GM18526 (cell line): Measurements from ENCODE around the gene PKP4.

Experiments used
- POLR2A ChIP-seq: IDR thresholded peaks from 3 replicates; pipeline ENCODE4 v1.6.1; 2011; ENCODE audit not compliant: insufficient read length; ENCODE audit errors: extremely low read depth

The PKP4 gene

GRCh38 chr2:158491072-158491471 lies 34.3 kb downstream of the PKP4 start:
- no peak for TF ChIP-seq POLR2A

- no peak for TF ChIP-seq POLR2A
Observed at GRCh38 chr2:158493458-158493857, 36.7 kb downstream of the PKP4 start.

DNA sequence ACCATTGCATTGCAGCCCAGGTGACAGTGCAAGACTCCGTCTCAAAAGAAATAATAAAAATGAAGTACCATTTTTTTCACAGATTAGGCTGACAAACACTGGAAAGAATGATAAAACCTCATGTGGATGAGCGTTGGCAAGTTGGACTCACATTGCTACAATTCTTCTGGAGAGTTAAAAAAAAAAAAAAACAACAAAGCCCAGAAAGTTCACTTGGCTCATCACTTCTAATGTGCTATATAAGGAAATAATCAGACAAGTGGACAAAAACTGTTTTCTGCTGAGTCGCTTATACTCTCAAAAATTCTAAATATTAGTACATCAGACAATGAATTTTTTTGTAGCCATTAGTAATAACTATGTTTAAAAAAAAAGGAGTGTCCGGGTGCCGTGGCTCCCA lies 38.4 kb downstream of the PKP4 start:
- no peak for TF ChIP-seq POLR2A

DNA sequence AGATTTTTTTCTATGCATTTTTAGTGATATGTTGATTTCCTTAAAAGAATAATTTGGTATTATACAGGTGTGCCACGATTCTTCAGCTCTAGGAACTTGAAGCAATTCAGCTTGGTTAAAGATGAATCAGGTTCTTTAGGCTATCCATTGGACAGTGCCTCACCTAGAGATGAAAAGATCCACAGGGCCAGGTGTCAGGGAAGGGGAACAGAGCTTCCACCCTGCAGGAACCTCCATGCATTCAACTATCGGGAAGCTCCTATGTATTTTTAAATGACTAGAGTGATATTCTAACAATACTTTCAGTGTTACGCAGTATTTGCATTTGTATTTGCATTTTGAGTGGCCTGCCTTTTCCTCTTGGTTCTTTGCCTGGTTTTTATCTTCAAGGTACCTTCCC lies 40.2 kb downstream of the PKP4 start:
- no peak for TF ChIP-seq POLR2A

- TF ChIP-seq POLR2A = no peak
Observed at GRCh38 chr2:158497486-158497885, 40.7 kb downstream of the PKP4 start.

DNA sequence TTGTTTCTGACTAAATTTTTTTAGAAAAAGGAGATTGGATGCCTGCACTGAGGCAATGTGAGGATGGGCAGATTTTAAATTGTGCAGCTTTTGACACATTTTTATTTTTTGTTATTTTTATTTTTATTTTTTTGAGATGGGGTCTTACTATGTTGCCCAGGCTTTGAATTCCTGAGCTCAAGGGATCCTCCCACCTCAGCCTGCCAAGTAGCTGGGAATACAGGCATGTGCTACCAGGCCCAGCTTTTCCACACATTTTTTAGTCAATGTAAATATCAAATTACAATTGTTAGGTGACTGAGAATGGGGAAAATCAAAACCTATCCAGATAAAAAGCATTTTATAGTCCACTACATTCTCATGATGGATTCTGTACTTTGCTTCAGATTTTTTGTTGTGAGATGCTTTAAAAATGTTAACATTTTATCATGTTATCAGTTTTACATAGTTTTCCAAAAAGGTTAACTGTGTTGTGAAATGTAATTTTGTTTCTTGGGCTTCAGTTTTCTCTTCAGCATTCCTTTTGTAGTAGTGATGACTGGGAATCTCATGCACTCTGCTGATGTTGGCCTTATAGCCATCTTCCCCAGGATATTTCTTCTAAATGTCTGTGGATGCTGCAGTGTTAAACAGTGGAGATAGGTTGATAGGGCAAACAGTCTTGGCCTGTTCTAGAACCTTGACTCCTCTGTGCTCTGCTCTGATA lies 41.4 kb downstream of the PKP4 start:
- TF ChIP-seq POLR2A = no peak

DNA sequence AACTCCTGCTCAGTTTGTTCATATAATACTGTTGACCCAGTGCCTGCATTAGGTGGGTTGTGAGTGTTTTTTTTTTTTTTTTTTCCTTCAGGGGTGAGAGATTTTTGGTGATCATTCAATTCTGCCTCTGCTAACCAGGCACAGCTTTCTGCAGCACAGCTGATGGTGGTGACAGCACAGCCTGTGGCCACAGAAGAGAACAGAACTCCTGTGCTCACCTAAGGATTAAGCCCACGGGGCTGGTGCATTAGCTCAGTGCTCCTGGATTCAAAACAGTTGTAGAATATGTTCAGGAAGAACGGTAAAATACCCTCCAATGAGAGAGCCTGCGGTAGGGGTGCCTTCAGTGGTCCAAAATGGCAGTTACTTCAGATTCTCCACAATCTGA lies 42.0 kb downstream of the PKP4 start:
- no peak for TF ChIP-seq POLR2A

DNA sequence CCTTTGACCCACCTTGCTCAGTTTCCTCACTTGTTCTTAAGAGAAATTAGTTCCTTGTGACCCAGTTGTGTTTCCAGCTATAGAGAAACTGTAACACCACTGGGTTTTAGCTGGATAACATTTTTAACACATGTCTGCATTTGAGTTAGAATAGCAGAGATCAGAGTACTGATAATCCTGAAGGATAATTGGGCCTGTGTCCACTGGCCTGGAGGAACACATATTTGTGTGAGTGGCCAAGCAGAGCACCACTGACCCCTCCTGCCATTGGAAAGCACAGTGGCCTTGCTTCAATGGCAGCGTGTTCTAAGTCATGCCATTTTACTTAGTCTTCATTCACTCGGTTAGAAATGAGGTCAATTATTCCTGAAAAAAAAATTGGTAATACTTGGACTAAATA lies 42.6 kb downstream of the PKP4 start:
- no peak for TF ChIP-seq POLR2A

DNA sequence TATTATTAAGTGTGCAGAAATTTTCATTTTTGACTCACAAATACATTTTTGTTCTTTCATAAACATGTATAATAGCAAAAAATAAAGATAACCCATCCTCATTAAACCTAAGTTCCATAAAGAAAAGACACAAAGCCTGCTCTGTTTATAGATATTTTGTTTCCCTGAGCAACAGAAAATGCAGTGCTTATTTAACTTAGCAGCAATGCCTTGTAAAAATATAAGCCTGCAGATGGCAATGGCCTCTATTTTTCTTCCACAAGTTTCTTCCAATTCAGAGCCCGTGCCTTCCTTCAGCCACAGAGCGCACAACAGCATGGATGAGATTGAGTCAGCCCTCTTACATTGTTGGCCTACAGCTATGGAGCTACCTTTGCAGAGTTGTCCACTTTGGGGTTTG lies 43.6 kb downstream of the PKP4 start:
- TF ChIP-seq POLR2A = no peak

DNA sequence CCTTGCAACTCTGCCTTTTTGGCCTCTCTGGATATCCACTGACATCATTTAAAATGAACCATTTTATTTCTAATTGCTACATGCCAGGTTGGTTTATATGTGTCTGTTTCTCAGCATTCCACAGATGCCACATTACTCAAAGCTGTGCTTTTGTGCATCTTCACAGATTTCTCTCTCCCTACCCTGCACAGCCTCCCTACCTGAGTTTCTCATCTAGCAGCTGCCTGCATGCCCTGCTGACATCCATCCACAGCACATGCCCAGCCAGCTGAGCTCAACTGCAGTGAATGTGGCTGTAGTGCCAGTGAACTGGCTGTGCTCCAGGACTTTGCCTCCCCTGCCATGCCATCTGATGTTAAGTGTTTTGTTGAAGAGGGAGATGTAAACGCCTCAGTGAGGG lies 44.5 kb downstream of the PKP4 start:
- TF ChIP-seq POLR2A = no peak

- TF ChIP-seq POLR2A = no peak
Observed at GRCh38 chr2:158502974-158503373, 46.2 kb downstream of the PKP4 start.

GRCh38 chr2:158504088-158504487 lies 47.3 kb downstream of the PKP4 start:
- no peak for TF ChIP-seq POLR2A

DNA sequence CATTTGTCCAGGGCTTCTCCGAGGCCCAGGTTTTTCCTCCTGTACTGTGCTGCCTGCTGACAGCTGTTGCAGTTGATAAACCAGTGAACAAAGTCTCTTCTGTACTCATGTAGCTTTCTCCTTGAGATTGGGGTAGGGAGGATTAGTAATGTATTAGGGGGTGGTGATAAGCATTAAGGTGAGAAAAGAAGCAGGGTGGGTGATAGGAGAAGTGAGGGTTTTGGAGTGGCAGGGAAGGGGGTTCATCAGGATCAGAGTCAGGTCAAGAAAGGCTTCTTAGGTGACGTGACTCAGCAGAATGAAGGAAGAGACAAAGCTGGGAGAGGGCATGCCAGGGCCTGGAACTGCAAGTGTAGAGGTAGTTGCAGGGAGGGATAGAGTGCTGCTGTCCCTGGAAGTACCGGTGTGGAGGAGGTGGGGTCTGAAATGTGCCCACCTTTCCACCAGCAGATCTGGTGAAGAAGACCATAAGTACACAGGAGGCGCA lies 48.7 kb downstream of the PKP4 start:
- no peak for TF ChIP-seq POLR2A

DNA sequence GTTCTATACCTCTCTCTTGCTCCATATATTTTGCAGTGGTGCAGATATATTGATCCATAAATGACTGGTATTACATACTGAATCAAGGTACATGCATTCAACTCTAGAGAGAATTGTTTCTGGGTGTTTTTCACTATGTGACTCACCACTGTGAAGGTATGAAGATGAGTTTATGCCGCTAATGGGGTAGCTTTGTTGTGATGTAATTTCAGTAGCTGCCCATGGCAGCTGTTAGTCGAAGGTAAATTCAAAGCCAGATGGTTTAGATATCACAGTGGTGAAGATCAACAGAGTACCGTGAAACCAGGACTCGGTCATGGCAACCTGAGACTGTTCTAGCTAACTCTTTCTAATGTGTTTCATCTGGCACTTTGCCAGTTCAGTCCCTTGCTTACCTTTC lies 50.4 kb downstream of the PKP4 start:
- no peak for TF ChIP-seq POLR2A

DNA sequence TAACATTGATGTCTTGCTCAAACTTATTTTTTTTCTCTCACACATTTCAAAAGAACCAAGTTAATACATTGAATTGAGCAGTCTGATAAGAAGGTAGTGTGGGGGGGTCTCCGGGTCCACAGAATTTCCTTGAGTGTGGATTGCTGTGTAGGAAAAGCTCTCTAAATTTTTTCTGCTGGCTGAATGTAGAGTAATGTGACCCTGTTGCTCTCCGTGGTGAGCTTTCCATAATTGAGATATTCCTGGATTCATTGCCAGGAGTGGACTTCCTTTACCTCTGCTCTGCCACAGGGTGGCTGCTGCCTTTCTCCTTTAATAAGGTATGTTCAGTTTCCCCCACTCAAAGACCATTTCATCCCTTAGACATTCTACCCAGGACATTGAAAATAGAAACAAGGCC lies 50.9 kb downstream of the PKP4 start:
- TF ChIP-seq POLR2A = no peak

- no peak for TF ChIP-seq POLR2A
Observed at GRCh38 chr2:158509928-158510797, 53.4 kb downstream of the PKP4 start.
